ENCODE results near the gene FOXN3.

The FOXN3 gene

DNA sequence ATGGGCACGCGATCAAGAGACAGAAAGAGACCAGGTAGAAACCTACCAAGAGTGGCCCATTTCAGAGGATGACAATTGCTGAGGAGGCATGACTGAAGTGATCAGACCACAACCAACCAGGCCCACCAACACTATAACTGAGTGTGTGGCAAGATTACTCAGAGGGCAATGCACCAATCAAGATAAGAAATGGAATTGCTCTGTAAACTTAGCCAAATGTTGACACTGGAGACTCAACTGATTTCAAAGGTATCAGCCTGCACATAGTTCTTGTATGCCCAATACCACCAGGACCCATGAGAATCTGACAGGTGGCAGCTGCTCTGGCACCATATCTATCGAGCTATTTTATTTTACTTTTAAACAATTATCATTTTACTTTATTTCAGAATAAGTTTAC is 128.9 kb downstream of the FOXN3 start:
- H3K27ac ChIP-seq (ENCODE audit: low read length), result no peak overlapping the region
- H3K79me2 ChIP-seq (ENCODE audit: low read length), result no peaks in the 10 kb centered on the region; the same call in 1 of the 2 replicates
- H4K20me1 ChIP-seq (ENCODE audit: insufficient read depth, low read length), result peaks cover 9% of the 10 kb centered on the region; the same call in 1 of the 2 replicates
- no peaks in the 10 kb centered on the region for H3K36me3 ChIP-seq (replicated peaks; ENCODE audit: low read depth, low read length)
- H2AFZ ChIP-seq (ENCODE audit: low read depth, low read length), result no peak overlapping the region
- no peaks in the 10 kb centered on the region for H3K4me1 ChIP-seq (ENCODE audit: low read length)
- no peak for TF ChIP-seq EZH2phosphoT487 (IDR thresholded peaks at IDR 0.05; ENCODE audit: low read depth)
- no peak for TF ChIP-seq CTCF (IDR thresholded peaks at IDR 0.05; ENCODE audit: low read depth, low read length)
- no peak overlapping the region for H3K4me3 ChIP-seq (ENCODE audit: low read length)
- no peaks in the 10 kb centered on the region for H3K27me3 ChIP-seq (ENCODE audit: low read depth, low read length)
- no peak overlapping the region for H3K9ac ChIP-seq (ENCODE audit: low read length)
- H3K9me3 ChIP-seq (ENCODE audit: insufficient read depth, low read length), result no peaks in the 10 kb centered on the region
- H3K4me2 ChIP-seq (ENCODE audit: low read length), result no peak overlapping the region

GRCh38 chr14:89284333-89285058 is 132.5 kb downstream of the FOXN3 start:
- no peak overlapping the region for H3K27ac ChIP-seq (ENCODE audit: low read length)
- no peaks in the 10 kb centered on the region for H3K9me3 ChIP-seq (ENCODE audit: insufficient read depth, low read length)
- H4K20me1 ChIP-seq (ENCODE audit: insufficient read depth, low read length), result peaks cover 5% of the 10 kb centered on the region; the same call in 1 of the 2 replicates
- H3K9ac ChIP-seq (ENCODE audit: low read length), result no peak overlapping the region
- H3K27me3 ChIP-seq (ENCODE audit: low read depth, low read length), result no peaks in the 10 kb centered on the region
- H2AFZ ChIP-seq (ENCODE audit: low read depth, low read length), result no peak overlapping the region
- H3K36me3 ChIP-seq (replicated peaks; ENCODE audit: low read depth, low read length), result no peaks in the 10 kb centered on the region
- TF ChIP-seq CTCF (IDR thresholded peaks at IDR 0.05; ENCODE audit: low read depth, low read length) (no peak), EZH2phosphoT487 (IDR thresholded peaks at IDR 0.05; ENCODE audit: low read depth) (no peak)
- no peaks in the 10 kb centered on the region for H3K4me1 ChIP-seq (ENCODE audit: low read length)
- no peaks in the 10 kb centered on the region; the same call in 1 of the 2 replicates for H3K79me2 ChIP-seq (ENCODE audit: low read length)
- no peak overlapping the region for H3K4me3 ChIP-seq (ENCODE audit: low read length)
- H3K4me2 ChIP-seq (ENCODE audit: low read length), result no peak overlapping the region

- H3K4me1 ChIP-seq (ENCODE audit: low read length), result peaks cover 5% of the 10 kb centered on the region; the same call in 1 of the 2 replicates
- no peaks in the 10 kb centered on the region for H3K27me3 ChIP-seq (ENCODE audit: low read depth, low read length)
- no peak overlapping the region for H3K4me3 ChIP-seq (ENCODE audit: low read length)
- TF ChIP-seq CTCF (IDR thresholded peaks at IDR 0.05; ENCODE audit: low read depth, low read length) (no peak), EZH2phosphoT487 (IDR thresholded peaks at IDR 0.05; ENCODE audit: low read depth) (no peak)
- H4K20me1 ChIP-seq (ENCODE audit: insufficient read depth, low read length), result peaks cover 5% of the 10 kb centered on the region; the same call in 1 of the 2 replicates
- H3K27ac ChIP-seq (ENCODE audit: low read length), result no peak overlapping the region
- H3K4me2 ChIP-seq (ENCODE audit: low read length), result no peak overlapping the region
- H3K9me3 ChIP-seq (ENCODE audit: insufficient read depth, low read length), result no peaks in the 10 kb centered on the region
- H3K36me3 ChIP-seq (replicated peaks; ENCODE audit: low read depth, low read length), result no peaks in the 10 kb centered on the region
- no peak overlapping the region for H2AFZ ChIP-seq (ENCODE audit: low read depth, low read length)
- no peaks in the 10 kb centered on the region; the same call in 1 of the 2 replicates for H3K79me2 ChIP-seq (ENCODE audit: low read length)
- H3K9ac ChIP-seq (ENCODE audit: low read length), result no peak overlapping the region
These were observed 133.5 kb downstream of the FOXN3 start for GRCh38 chr14:89283327-89284060.

DNA sequence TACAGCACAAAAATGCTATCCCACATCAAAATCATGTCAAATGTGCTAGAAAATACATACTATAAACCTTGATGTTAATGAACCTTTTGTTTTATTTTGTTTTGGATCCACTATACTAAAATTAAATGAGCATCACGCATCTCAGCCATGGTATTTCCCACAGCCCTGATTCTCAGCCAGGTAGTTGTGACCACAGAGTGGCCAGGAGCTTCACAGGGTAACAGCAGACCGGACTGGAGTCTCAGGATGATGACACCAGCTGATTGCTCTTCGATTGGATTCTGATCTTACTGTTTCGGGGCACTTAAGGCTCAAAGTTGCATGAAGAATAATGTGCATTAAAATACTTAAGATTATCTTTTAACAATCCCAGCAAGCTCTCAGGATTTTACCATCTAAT is 134.8 kb downstream of the FOXN3 start:
- Histone ChIP-seq H3K4me3 (ENCODE audit: low read length) (no peak overlapping the region), H3K36me3 (replicated peaks; ENCODE audit: low read depth, low read length) (no peaks in the 10 kb centered on the region), H3K4me2 (ENCODE audit: low read length) (no peak overlapping the region), H3K27ac (ENCODE audit: low read length) (no peak overlapping the region), H2AFZ (ENCODE audit: low read depth, low read length) (no peak overlapping the region), H3K27me3 (ENCODE audit: low read depth, low read length) (no peaks in the 10 kb centered on the region), H3K9me3 (ENCODE audit: insufficient read depth, low read length) (no peaks in the 10 kb centered on the region), H3K79me2 (ENCODE audit: low read length) (no peaks in the 10 kb centered on the region; the same call in 1 of the 2 replicates), H3K4me1 (ENCODE audit: low read length) (peaks cover 12% of the 10 kb centered on the region), H3K9ac (ENCODE audit: low read length) (no peak overlapping the region), H4K20me1 (ENCODE audit: insufficient read depth, low read length) (peaks cover 5% of the 10 kb centered on the region; the same call in 1 of the 2 replicates)
- no peak for TF ChIP-seq CTCF (IDR thresholded peaks at IDR 0.05; ENCODE audit: low read depth, low read length)
- TF ChIP-seq EZH2phosphoT487 (IDR thresholded peaks at IDR 0.05; ENCODE audit: low read depth), result no peak

Measured in OCI-LY3 (cell line).